GM21360 (cell line): ENCODE results near the gene PSMD13.

Source experiments
- ATAC-seq: cut with Tn5 transposase; IDR thresholded peaks from one replicate; pipeline ENCODE4 v1.9.1; 2021; ENCODE audit warnings: mild to moderate bottlenecking, moderate library complexity; ENCODE audit not compliant: unreplicated experiment

The PSMD13 gene

GRCh38 chr11:241634-242033 is 4.9 kb downstream of the PSMD13 start:
- no peak for ATAC-seq

DNA sequence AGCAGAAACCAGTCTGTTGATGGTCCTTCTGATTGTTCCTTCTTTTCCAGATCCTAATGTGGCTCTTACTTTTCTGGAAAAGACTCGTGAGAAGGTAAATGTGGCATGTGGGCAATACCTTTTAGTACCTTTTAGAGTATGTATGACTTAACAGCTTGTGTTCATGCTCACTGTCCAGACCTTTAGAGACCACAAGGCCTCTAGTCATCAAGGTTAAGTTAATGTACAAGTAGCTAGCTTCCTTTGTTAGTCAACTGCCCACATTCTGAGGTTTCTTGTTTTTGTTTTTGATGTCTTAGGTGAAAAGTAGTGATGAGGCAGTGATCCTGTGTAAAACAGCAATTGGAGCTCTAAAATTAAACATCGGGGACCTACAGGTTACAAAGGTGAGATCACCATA is 7.6 kb downstream of the PSMD13 start:
- ATAC-seq, result no peak

DNA sequence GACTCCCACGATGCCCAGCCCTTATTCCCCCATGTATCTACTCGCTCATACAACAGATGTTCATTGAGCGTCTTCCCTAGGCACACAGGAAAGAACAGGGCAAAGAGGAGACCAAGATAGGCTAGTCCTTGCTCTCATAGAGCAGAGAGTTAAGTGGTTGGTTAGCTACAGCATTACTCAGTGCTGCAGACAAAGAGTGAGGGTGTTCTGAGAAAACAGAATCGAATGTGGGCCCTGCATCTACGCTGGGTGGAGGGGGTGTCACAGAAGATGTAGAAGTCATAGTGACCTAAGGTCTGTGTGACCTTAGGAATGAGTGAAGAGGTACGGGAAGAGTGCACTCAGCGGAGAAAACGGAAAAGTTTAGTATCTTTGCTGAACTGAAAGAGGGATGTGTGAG is 12.3 kb downstream of the PSMD13 start:
- ATAC-seq, result no peak

GRCh38 chr11:250274-250673 is 13.5 kb downstream of the PSMD13 start:
- ATAC-seq, result no peak

GRCh38 chr11:250740-251299 is 14.0 kb downstream of the PSMD13 start:
- no peak for ATAC-seq

DNA sequence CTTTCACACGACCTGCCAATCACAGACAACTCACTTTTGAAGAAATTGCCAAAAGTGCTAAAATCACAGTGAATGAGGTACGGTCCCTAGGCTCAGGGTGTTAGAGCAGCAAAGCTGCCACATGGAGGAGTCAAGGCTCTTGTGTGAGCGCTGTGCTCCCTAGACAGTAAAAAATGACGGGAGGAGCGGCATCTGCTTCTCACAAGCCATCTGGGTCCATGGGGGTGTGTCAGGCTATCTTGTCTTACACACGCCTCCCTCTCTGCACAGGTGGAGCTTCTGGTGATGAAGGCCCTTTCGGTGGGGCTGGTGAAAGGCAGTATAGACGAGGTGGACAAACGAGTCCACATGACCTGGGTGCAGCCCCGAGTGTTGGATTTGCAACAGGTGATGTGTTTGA is 14.8 kb downstream of the PSMD13 start:
- ATAC-seq, result no peak

GRCh38 chr11:252666-253065 is 15.9 kb downstream of the PSMD13 start:
- ATAC-seq, result no peak

- no peak for ATAC-seq
Measured at GRCh38 chr11:253160-253885, 16.5 kb downstream of the PSMD13 start.

- ATAC-seq, result no peak
Measured at GRCh38 chr11:253886-254270, 17.1 kb downstream of the PSMD13 start.

DNA sequence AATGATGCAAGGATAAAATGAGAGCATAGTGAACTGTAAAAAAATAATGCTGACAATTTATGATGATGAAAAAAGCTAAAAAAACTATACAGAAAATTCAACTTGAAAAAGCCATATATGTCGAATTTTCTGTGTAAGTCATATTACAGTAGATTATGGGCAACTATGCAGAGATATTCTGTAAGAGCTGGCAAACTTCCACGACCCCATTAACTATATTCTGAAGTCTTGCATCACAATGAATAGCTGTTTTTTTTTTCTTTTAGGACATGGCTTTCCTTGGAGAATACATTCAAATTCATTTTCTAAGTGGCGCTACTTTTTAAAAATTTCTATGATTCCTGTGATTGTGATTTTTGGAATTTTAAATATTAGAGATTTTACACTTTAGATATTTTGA is 18.4 kb downstream of the PSMD13 start:
- no peak for ATAC-seq

- no peak for ATAC-seq
Measured at GRCh38 chr11:255816-256215, 19.0 kb downstream of the PSMD13 start.

DNA sequence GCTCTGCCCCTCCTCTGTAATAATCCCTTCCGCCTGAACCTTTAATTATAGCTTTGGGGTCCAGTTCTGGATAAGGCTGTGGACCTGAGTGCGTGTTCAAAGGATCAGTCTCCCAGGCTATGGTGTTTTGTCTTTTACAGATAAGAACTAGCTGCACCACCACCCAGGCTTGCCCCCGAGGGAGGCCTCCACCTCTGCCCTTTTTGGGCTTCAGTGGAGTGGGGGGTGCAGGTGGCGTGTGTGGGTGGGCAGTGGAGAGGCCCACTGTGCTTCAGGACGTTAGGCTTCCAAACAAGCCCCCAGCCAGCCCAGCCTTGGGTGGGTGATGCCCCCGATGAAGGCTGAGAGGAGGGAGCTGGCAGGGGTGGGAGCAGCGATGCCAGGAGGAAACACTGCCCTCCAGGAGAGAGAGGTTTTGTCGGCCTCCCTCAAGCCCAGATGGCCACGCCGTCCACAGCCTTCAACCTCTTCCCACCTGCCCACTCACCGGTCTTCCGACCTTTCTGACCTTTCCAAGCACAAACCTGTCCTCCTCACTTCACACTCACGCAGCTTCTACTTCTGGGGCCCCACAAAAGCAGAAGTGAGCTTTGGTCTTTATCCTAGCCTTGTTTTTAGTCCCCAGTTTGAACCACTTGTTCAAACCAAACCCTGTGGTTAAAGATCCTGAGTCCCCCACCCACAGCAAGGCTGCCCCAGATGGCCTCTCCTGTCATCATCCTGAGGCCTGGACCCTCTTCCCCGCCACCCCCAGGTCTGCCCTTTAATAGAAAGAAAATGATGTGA is 20.4 kb downstream of the PSMD13 start:
- ATAC-seq, result no peak

GRCh38 chr11:257766-258493 is 21.2 kb downstream of the PSMD13 start:
- no peak for ATAC-seq

- ATAC-seq, result no peak
Measured at GRCh38 chr11:259413-259812, 22.6 kb downstream of the PSMD13 start.

DNA sequence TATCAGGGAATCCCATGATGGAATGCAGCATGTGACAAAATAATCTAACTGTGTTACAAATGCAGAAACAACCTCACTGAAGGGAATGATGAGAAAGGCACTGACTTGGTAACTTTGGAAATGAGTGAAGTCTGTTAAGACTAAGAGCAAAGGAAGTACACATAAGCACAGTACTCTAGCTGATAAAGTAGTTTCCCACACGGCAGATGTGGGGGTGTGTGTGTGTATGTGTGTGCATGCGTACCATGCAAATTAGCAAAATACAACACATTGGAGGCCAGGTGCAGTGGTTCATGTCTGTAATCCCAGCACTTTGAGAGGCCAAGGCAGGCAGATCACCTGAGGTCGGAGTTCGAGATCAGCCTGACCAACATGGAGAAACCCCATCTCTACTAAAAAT is 24.8 kb downstream of the PSMD13 start:
- ATAC-seq, result no peak

GRCh38 chr11:266676-267439 is 30.1 kb downstream of the PSMD13 start:
- no peak for ATAC-seq

DNA sequence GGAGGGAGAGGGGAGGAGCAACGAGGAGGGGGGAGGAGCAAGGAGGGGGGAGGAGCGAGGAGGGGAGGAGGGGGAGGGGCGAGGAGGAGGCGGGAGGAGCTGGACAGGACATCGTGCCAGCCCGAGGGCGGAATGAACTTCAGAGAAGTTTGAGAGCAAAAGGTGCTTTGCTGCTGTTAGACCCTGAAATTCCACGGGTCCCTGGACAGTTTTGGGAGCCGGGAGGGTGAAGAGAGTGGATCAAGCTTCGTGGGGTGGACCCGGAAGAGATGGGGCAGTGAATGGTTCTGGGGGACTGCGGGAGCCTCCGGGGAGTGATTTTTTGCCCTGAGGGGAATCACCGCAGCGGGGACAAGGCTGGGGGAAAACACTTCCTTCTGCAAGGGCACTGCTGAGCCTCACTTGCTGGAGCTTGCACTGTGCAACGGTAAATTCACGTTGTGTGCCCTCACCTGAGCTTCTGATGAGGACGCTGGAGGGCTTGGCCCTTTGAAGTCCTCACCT is 30.8 kb downstream of the PSMD13 start:
- no peak for ATAC-seq

- ATAC-seq, result peak; percentile 28
Measured at GRCh38 chr11:268716-269145, 32.0 kb downstream of the PSMD13 start.

DNA sequence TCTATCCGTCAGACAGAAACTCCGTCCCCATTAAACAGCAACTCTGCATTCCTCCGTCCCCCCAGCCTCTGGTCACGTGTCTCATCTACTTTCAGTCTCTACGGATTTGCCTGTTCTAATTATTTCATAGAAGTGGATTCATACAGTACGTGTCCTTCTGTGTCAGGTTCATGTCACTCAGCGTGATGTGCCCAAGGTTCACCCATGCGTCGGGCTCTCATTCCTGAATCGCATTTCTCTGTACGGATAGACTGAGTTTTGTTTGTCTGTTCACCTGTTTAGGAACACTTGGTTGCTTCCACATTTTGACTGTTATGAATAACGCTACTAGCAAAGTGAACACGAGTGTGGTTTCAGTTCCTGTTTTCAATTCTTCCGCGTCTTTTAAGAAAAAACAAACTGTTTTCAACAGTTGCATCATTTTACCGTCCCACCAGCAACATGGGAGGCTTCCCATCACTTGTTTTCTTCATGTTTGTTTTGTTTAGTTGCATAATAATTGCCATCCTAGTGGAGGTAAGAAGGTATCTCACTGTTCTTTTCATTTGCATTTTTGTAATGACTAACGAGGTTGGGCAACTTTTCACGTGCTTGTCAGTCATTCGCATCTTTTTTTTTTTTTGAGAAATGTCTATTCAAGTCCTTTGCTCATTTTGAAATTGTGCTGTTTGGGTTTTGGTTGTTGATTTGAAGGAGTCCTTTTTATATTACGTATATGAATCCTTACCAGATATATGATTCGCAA is 32.5 kb downstream of the PSMD13 start:
- ATAC-seq, result peak; percentile 71
